NCI-H1436 (cell line): ENCODE measurements around the gene ABAT.
"Not testable (repeated sequence)": the region's sequence is repeated elsewhere in the genome, so short reads cannot be mapped to it uniquely, and the experiment has no call there.

Source experiments
- DNase-seq: peaks from one replicate; lab custom pipeline; 2025; lab: John Stamatoyannopoulos, UW

The ABAT gene

DNA sequence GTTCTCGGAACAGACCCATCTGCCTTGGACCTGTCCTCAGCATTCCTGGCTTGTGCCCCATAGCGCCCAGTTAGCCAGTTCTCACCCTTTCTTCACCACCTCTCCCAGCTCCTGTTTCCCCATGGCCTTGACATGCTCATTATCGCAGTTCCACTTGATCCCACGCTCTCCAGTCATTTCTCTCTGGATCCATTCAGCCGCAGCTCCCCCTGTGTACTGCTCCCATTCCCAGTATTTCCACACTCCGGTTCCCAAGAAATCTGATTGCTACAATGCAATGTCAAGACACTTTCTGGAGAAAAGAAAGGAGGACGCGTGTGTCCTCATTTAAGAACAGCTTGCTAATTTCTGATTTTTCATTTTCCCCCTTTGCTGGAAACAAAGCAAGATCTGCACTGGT is 67.7 kb downstream of the ABAT start:
- no peak for DNase-seq

DNA sequence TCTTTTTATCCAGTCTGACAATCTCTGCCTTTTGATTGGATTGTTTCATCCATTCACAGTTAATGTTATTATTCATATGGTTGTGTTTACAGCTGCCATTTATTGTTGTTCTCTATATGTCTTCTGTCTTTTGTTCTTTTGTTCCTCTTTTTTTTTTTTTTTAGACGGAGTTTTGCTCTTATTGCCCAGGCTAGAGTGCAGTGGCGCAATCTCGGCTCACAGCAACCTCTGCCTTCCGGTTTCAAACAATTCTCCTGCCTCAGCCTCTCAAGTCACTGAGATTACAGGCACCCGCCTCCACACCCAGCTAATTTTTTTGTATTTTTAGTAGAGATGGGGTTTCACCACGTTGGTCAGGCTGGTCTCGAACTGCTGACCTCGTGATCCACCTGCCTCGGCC is 74.5 kb downstream of the ABAT start:
- DNase-seq, result not testable (repeated sequence)

DNA sequence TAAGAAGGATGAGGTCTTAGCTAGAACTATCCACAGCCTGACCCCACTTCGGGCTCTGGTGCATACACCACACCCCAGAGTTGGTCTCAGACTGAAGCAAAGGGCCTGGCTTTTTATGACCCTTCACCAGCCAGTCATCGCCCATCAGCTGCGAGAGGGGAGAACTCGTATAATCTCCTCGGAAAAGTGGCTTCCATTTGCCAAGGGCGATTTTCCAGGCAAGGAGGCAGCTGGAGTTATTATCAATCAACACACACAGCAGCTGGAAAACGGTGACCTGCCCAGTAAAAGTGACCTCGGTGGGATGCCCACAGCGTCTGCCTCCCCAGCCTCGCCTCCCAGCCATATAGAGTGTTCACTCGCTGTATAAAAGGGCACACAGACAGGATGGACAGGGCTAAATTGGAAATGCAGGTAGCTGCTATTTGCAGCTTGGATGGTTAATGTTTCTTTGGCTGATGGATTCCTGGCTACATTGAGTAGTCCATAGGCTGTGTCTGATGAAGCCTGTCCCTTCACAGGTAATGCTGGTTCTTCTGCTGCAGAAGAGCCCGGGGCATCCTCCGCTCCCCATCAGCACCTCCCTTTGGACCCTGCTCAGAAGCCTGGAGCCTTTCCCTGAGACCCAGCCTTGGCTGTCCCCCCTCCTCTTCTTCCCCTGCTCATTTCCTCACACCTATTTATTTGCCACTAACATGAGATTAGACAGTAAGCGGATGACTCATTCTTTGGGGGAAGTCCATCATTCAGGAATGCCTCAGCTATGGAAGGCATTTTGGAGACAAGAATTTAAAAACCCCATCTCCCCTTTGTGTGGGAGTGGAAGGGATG is 77.3 kb downstream of the ABAT start:
- no peak for DNase-seq

DNA sequence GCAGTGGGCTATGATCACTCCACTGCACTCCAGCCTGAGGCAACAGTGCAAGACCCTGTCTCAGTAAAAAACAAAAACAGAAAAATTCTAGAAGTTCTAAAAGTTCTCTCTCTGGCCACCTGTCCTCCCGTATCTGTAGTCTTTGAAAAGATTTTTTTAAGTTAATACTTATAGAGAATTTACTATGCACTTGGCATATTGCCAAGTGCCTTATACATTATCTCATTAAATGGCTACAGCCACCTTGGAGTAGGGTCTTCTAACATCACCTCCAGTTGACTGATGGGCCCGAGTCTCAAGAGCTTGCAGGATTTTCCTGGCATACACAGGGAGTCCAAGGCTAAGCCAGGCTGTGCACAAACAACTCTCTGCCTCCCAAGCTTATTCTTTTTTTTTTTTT is 78.3 kb downstream of the ABAT start:
- DNase-seq, result no peak

DNA sequence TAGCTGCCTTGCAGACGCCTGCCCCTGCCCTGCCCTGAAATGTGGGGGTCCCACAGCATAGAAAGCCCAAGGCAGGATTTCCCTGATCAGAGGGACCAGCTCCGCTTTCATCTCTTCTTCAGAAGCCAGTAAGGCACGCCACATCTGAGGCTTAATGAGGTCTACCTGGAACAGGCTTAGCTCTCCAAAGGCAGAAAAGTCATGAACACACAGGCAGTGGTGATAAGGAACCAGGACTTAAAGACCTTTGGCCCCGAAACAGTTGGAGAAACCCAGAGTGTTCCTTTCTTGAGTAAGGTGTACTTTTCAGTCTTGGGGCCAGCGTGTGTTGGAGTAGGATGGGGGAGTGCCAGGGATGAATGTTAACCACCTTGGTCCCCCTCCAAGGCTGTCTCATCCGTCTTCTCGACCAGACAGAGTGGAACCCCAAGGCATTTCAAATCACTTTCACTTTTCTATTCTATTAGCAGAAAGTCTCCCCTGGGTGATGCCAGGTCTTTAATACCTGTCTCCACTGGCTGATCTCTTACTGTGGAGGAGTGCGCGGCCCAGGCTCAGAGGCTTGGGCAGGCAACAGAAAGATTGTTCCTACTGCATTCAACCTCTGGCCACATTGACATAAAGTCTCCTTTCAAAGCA is 79.1 kb downstream of the ABAT start:
- DNase-seq, result no peak

DNA sequence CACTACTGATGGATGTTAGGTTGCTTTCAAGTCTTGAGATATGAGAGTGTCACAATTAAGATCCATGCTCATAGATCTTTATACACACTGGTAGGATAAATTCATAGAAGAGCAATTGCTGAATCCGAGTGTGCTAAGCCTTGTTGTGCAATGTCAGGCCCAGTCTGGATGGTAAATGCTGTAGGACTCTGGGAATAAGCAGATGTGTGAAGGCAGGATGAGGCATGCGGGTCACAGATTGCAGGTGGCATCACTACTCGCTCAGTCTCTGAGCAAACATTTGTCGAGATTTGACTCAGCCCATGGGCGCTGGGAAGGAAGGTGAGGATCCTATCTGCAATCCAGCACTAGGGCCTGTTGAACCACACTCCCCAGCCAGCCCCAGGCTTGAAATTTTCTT is 82.3 kb downstream of the ABAT start:
- DNase-seq, result no peak

DNA sequence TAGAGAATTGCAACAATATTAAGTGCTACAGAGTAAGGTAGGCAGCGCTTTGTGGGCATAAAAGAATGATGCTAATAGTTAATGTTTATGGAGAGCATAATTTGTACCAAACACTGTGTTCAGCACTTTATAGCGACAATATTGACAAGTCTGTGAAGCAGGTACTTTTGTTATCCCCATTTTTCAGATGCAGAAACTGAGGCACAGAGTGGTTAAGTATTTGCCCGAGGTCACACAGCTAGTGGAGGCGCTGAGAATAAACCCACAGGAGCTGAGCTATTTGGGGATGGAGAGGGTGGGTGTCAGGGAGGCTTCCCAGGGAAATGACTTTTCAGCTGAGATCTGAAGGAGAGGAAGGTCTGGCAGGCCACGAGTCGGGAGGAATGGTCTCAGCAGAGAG is 83.6 kb downstream of the ABAT start:
- no peak for DNase-seq

DNA sequence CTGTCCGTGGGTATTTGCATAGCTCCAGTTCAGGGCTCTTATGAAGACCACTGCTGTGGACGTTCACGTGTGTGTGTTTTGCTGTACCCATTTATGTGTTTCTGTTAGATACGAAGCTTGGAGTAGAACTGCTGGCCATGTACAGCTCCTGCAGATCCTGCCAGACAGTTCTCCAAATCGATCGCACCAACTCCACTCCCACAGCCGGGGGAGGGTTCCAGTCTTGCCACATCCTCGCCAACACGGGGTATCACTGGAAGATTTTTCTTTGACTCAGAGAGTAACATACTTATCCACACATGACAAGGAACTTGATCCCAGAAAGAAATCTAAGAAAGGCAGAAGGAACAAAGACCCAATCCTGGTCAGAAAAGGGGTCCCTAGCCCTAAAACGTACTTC is 85.6 kb downstream of the ABAT start:
- DNase-seq, result no peak

DNA sequence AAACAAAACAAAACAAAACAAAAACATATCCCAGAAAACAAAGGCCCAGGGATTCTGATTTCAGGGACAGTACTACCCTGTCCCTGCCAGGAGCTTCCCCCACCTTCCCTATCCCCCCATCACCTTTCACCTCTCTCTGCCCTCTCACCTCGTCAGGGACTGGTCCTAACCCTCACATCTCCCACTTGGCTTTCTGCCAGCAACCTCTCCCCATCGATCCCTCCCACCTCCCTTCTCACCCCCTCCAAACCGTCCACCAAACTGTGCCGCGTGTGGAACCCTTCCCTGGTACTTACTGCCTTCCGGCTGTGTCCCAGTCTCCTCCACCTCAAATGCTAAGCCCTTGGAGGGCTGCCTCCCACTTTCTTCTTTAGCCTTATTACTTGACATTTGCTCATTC is 86.7 kb downstream of the ABAT start:
- DNase-seq, result no peak

DNA sequence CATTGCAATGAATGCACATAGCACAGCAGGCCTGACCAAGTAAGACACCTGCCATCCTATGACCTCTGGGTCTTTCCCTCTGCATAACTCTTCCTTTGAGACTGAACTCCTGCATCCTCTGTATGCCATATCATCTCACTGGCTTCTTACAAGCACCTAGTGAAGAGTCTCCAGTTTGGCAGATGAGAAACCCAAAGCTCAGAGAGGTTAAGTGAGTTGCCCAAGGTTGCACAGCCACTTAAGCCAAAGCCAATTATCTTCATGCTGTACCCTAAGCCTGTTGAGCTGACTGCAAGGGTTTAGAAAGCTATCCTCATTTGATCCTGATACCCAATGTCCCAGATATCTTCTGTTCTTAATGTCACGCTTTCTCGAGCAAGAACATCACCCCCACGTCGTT is 87.8 kb downstream of the ABAT start:
- DNase-seq, result no peak

DNA sequence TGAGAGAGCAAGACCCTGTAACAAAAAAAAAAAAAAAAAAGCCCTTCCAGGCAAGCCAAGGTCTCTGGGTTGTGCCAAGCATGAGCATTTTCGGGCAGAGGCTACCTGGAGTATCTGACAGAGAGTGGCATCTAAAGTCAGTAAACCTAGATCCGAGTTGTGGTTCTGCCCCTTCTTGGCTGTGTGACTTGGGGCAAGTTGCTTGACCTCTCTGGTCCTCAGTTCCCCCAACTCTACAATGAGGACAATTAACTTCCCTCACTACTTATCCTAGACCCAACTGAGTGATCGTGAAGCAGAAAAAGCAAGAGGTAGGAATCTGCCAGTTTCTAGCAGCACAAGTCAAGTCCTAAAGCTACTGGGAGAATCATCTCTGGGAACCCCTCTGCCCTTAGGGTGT is 88.7 kb downstream of the ABAT start:
- no peak for DNase-seq

DNA sequence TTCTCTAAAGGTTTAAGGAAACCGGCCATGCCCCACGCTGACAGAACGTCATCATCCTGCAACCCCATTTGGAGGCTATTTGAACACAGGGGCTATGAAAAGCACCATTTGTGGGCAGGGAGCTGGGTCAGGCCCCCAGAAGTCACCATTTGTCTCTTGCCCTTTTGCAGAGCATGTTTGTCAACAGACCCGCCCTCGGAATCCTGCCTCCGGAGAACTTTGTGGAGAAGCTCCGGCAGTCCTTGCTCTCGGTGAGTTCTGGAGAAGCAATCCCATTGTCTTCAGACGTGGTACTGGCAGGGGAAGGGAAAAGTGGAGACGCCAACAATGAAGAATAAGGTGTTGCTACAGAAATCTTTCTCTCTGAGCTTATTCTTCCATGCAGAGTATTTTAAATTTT is 89.5 kb downstream of the ABAT start:
- DNase-seq, result no peak

DNA sequence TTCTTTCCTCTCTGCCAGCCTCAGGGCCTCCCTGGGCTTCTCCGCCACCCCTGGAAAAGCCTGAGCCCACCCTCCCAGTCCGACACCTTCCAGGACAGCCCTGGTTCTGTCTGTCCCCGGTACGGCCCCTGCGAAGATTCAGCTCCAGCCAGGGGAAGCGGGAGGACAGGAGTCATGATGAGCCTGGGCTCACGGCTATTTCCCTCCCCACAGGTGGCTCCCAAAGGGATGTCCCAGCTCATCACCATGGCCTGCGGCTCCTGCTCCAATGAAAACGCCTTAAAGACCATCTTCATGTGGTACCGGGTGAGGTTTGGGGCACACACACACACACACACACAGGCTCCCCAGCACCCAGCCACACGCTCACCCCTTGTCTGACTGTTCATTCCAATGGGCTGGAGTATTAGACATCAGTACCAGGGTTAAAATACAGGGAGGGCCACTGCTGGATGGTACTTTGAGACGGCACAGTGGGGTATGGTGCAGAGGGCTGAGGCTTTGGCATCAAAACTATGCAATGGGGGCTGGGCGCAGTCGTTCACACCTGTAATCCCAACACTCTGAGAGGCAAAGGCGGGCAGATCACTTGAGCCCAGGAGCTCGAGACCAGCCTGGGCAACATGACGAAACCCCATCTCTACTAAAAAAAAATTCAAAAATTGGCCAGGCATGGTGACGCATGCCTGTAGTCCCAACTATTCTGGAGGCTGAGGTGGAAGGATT is 90.3 kb downstream of the ABAT start:
- no peak for DNase-seq

DNA sequence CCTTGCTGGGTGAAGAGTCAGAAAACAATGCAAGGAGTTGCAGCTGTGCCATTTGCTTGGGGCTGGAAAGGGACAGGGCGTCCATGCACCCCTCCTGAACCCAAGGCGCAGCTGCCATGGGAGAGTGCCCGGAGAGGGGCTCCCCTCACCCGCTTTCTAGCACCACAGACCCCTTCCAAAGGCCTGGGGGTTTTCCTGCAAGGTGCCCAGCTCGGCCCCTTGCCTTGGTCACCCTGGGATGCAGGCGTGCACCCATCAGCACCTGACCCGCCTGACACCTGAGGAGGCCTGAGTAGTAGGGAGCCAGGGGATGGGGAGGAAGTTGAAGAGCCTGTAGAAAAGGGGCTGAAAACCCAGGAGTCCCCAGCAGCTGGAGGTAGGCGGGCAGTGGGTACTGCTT is 92.8 kb downstream of the ABAT start:
- DNase-seq, result no peak

DNA sequence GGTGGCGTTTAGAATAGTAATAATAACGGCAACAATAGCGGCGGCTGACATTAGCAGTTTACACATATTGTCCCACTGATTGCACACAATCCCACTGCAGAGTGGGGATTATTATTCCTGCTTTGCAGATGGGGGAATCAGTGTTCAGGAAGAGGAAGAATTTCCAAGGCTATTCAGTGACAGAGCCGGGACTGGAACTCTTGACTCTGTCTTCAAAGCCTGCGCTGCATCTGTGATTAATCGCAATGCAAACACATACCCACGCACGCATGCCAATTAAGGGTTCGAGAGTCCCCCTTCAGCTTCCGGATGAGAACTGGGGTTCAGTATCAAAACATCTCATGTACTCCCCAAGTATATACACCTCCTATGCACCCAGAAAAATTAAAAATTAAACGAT is 93.9 kb downstream of the ABAT start:
- no peak for DNase-seq

DNA sequence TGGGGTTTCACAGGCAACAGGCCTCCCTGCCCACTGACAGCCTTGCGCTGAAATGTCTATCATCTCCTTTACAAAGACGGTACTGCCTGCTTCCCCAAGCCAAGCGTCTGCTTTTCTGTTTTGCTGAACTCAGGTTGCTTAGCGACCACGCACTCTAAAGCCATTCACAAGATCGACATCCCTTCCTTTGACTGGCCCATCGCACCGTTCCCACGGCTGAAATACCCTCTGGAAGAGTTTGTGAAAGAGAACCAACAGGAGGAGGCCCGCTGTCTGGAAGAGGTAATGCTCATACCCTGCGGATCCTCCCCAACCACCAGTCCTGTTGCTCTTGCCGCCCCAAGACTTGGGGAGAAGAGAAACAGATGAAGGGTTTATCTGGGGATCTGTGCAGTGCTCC is 94.3 kb downstream of the ABAT start:
- no peak for DNase-seq

DNA sequence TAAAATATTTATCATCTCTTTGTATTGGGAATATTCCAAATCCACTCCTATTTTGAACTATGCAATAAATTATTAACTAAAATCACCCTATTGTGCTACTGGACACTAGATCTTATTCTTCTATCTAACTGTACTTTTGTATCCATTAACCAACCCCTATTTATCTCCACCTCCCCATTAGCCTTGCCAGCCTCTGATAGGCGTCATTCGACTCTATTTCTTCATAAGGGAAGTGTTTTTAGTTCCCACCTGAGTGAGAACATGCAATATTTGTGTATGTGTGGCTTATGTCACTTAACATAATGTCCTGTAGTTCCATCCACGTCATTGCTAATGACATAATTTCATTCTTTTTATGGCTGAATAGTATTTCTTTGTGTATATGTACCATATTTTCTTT is 99.1 kb downstream of the ABAT start:
- DNase-seq, result no peak

DNA sequence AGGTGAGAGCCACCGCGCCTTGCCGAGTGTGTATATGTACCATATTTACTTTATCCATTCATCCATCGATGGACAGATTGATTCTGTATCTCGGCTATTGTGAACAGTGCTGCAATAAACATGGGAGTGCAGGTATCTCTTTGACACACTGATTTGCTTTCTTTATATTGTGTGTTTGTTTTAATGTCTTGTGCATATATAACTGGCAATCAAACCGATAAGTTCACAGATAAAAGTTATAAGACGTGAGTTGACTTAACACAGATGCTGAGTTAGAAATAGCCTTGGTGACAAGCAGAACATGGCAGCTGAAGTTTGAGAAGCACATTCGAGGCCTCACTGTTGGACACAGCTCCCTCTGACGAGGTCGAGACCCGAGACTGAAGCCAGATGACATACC is 99.8 kb downstream of the ABAT start:
- no peak for DNase-seq

DNA sequence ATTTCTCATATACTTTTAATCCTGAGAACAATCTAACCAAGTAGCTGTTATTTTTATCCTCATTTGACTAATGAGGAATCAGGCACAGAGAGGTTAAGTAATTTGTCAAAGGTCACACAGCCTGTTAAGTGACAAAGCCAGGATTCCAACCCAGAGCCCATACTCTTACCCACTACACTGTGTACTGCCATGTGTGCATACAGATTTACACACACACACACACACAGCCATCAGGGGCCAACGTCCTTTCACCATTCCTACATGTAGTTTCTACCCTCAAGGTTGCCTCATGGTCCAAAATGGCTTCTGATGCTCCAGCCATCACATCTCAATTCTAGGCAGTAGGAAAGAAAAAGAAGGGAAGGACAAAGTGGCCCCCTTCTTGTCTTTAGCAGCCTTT is 100.9 kb downstream of the ABAT start:
- DNase-seq, result no peak

DNA sequence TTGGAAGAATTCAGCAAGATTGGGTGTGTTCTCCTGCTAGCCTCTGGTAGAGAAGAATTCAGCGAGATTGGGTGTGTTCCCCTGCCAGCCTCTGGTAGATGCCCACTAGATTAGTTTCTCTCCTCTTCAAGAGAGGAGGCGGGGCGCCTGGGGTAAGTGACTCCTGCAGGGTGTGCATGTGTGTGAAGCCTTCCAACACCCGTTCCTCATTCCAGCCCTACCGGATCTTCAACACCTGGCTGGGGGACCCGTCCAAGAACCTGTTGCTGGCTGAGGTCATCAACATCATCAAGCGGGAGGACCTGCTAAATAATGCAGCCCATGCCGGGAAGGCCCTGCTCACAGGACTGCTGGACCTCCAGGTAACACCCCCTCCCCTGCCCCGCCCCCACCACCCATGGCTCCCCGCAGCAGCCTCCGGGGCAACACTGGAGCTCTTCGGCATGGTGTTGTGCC is 101.7 kb downstream of the ABAT start:
- no peak for DNase-seq

DNA sequence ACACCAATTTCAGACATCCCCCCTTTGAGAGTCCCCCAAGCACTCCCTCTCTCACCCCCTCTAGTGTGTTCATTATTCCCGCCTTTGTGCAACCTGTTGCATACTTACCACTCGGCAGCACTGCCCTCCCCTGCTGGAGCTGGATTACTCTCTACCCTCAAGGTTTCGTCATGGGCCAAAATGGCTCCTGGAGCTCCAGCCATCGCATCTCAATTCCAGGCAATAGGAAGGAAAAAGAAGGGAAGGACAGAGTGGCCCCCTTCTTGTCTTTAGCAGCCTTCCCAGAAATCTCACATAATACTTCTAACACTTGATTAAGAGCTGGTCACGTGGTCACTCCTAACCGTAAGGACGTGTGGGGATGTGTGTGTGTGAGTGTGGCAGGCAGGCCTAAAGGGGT is 102.8 kb downstream of the ABAT start:
- no peak for DNase-seq

DNA sequence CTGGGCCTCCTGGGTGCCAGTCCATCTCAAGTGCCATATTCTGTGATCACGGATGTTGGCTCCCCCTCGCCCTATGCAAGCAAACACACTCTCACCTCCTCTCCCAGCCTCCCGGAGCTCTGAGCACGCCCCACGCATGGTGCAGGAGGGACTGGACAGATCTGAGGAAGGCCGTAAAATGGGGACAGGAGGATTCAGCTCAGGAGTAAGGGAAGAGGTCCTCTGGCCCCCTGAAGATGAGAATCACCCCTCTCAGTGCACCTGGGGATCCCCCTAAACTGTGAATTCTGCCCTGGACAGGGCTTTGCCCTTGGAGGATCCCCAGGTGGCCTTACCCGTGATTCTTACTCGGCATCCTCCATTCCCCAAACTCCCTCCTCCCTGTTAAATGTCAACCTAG is 107.4 kb downstream of the ABAT start:
- no peak for DNase-seq

DNA sequence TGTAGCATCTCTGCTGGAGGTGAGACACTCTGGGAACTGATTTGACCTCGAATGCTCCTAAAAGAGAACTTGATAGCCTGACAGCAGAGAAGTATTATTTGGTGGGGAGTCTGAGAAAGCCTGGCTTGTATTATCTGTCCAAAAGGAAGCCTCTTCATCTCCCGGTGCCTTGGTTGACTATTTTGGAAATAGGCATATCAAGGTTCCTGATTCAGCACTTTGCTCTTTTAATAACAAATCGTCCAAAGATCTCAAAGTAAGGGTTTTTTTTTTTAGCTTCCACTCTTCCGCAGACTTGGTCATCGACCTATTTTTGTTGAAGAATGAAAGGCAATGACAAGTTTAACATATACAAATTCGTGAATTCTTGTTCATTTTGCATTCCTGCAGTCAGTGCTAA is 108.3 kb downstream of the ABAT start:
- DNase-seq, result no peak
